ENCODE measurements around the gene SEMA5B.
A peak's percentile ranks its signal among the peaks of the same experiment; 100 is the strongest.

The SEMA5B gene

DNA sequence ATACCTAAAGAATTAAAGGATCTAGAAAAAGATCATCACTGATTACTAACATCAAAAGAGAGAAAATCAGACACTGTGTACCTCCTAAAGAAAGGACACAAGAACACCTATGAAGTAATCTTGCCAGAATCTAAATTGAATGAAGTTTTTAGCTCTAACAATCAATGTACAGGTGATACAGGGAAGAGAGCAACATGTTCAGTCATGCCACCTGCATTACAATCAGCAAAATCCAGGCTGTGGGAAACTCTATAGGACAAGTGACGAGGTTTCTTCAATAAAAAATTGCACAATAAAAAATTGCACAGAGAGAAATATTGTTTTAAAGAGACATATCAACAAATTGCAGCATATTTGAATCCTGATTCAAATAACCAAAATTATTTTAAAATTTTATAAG is 93.3 kb downstream of the SEMA5B start:
- peak; percentile 96 for DNase-seq (ENCODE audit: low read depth)
- TF ChIP-seq, protein P1, sequence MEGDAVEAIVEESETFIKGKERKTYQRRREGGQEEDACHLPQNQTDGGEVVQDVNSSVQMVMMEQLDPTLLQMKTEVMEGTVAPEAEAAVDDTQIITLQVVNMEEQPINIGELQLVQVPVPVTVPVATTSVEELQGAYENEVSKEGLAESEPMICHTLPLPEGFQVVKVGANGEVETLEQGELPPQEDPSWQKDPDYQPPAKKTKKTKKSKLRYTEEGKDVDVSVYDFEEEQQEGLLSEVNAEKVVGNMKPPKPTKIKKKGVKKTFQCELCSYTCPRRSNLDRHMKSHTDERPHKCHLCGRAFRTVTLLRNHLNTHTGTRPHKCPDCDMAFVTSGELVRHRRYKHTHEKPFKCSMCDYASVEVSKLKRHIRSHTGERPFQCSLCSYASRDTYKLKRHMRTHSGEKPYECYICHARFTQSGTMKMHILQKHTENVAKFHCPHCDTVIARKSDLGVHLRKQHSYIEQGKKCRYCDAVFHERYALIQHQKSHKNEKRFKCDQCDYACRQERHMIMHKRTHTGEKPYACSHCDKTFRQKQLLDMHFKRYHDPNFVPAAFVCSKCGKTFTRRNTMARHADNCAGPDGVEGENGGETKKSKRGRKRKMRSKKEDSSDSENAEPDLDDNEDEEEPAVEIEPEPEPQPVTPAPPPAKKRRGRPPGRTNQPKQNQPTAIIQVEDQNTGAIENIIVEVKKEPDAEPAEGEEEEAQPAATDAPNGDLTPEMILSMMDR (IDR thresholded peaks at IDR 0.05; ENCODE audit: insufficient read depth, low read depth, low read length, missing control alignments): no peak
- H3K4me3 ChIP-seq (ENCODE audit: low read length): no peak overlapping the region

DNA sequence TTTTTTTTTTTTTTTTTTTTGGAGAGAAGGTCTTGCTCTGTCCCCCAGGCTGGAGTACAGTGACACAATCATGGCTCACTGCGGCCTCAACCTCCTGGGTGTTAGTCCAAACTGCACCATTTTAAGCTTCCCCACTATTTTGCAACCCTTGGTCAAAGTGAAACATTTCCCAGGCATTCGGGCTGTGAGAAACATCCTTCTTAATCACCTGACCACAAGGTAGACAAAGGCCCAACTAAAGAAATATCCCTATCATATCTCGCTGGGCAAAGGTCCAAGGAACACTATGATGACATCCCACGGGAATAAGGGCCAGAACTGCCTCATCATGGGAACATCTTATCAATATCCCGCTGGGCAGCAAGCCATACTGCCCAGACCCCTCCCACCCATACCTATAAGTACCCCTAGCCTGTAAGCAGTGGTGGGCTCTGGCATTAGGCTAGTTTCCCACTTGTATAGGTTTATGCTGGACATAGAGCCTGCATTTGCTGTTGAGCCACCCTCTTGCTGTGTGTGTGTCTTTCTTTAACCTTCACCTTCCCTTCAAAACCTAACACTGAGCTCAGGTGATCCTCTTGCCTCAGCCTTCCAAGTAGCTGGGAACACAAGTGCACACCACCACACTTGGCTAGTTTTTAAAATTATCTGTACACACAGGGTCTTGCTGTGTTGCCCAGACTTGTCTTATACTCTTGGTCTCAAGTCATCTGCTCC is 95.2 kb downstream of the SEMA5B start:
- peak; percentile 99 for DNase-seq (ENCODE audit: low read depth)
- TF ChIP-seq, protein P1 (IDR thresholded peaks at IDR 0.05; ENCODE audit: insufficient read depth, low read depth, low read length, missing control alignments): no peak
- no peak overlapping the region for H3K4me3 ChIP-seq (ENCODE audit: low read length)

DNA sequence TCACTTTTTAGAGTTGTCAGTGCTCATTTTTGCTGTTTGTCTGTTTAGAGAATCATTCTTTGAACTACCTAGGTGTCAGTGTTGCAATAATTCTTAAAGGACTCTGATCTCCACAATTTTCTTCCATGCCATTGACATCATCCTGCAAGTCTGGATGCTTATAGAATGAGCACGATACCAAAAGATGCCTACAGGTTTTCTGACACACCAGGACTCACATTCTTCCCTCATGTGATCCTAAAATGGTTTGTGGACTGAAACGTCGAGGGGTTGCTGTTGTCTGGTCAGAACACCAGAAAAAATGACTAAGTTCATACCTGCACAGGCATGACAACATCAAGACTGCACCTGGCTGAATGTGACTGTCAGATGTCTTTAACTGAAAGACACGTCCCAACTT is 95.9 kb downstream of the SEMA5B start:
- no peak overlapping the region for H3K4me3 ChIP-seq (ENCODE audit: low read length)
- peak; percentile 100 for DNase-seq (ENCODE audit: low read depth)
- TF ChIP-seq, protein P1 (IDR thresholded peaks at IDR 0.05; ENCODE audit: insufficient read depth, low read depth, low read length, missing control alignments): no peak

DNA sequence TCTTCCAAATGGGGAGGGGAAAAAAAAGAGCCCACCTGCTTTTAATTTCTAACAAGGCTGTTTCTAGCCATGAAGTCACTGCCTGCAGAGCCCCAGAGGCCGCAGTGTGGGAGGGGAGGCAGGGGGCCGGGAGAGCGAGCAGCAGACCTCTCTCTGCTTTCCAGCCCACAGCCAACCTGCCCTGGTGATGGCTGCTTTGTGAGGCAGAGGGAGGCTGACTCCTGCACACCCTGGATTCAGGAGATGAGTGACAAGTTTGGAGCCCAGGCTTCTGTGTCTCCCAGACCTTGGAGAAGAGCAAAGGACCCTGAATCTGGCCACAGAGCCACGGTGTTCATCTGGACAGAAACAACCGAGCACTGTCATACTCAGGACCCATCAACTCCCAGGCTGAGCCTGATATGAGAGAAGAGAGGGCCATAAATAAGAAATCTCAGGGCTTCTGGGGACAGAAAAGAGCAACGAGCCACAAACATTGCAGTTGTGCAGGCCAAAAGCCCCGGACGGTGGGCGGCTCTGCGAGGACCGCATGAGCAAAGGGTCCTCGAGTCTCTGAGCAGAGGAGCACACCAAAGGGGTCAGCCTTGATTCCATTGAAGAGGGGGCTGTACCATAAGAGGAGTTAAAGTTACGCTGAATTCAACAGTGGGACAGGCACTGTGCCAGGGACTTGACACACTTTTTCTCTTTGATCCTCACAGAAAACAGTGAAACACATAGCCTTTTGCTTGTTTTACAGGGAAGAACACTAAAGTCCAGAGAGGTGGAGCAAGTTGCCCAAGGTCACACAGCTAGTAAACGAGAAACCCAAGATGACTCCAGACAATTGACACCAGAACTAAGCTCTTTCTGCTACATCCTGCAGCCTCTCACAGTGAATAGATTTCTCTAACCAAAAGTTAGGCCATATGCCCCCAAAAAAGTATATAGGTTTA is 97.2 kb downstream of the SEMA5B start:
- DNase-seq (ENCODE audit: low read depth): no peak
- H3K4me3 ChIP-seq (ENCODE audit: low read length): no peak overlapping the region
- TF ChIP-seq, protein P1 (IDR thresholded peaks at IDR 0.05; ENCODE audit: insufficient read depth, low read depth, low read length, missing control alignments): no peak

- TF ChIP-seq, protein P1 (IDR thresholded peaks at IDR 0.05; ENCODE audit: insufficient read depth, low read depth, low read length, missing control alignments): no peak
- no peak overlapping the region for H3K4me3 ChIP-seq (ENCODE audit: low read length)
- DNase-seq (ENCODE audit: low read depth): peak; percentile 62
Measured at GRCh38 chr3:122929188-122930062, 98.1 kb downstream of the SEMA5B start.

- no peak for DNase-seq (ENCODE audit: low read depth)
- no peak overlapping the region for H3K4me3 ChIP-seq (ENCODE audit: low read length)
- TF ChIP-seq, protein P1 (IDR thresholded peaks at IDR 0.05; ENCODE audit: insufficient read depth, low read depth, low read length, missing control alignments): no peak
Measured at GRCh38 chr3:122928396-122929187, 99.0 kb downstream of the SEMA5B start.
